Hematopoietic multipotent progenitor cell treated with erythropoietin and hydrocortisone succinate and interleukin-3 and kit ligand, for 8 days (in vitro differentiated cells): Measurements from ENCODE around the gene STOM.
"Not testable (repeated sequence)": the region's sequence is repeated elsewhere in the genome, so short reads cannot be mapped to it uniquely, and the experiment has no call there.

ENCODE experiments used
- DNase-seq: peaks from one replicate; pipeline ENCODE4 v3.0.0-alpha.2; 2015

STOM gene

GRCh38 chr9:121298689-121299466 lies 71.2 kb downstream of the STOM start:
- DNase-seq: no peak

GRCh38 chr9:121298016-121298538 lies 72.0 kb downstream of the STOM start:
- no peak for DNase-seq

GRCh38 chr9:121297389-121297788 lies 72.7 kb downstream of the STOM start:
- DNase-seq: no peak

GRCh38 chr9:121296213-121297127 lies 73.6 kb downstream of the STOM start:
- no peak for DNase-seq

GRCh38 chr9:121295662-121296191 lies 74.3 kb downstream of the STOM start:
- DNase-seq: no peak

GRCh38 chr9:121294866-121295661 lies 75.0 kb downstream of the STOM start:
- no peak for DNase-seq

- no peak for DNase-seq
Observed at GRCh38 chr9:121294151-121294743, 75.8 kb downstream of the STOM start.

- no peak for DNase-seq
Observed at GRCh38 chr9:121292801-121293241, 77.2 kb downstream of the STOM start.

GRCh38 chr9:121292051-121292450 lies 78.0 kb downstream of the STOM start:
- no peak for DNase-seq

GRCh38 chr9:121291536-121291935 lies 78.5 kb downstream of the STOM start:
- DNase-seq: not testable (repeated sequence)

- no peak for DNase-seq
Observed at GRCh38 chr9:121289772-121290370, 80.2 kb downstream of the STOM start.

- DNase-seq: no peak
Observed at GRCh38 chr9:121289026-121289771, 80.9 kb downstream of the STOM start.
